ENCODE data around the gene GAB2.
A peak's percentile ranks its signal among the peaks of the same experiment; 100 is the strongest.
"Not testable (repeated sequence)": the region's sequence is repeated elsewhere in the genome, so short reads cannot be mapped to it uniquely, and the experiment has no call there.

Gene GAB2

DNA sequence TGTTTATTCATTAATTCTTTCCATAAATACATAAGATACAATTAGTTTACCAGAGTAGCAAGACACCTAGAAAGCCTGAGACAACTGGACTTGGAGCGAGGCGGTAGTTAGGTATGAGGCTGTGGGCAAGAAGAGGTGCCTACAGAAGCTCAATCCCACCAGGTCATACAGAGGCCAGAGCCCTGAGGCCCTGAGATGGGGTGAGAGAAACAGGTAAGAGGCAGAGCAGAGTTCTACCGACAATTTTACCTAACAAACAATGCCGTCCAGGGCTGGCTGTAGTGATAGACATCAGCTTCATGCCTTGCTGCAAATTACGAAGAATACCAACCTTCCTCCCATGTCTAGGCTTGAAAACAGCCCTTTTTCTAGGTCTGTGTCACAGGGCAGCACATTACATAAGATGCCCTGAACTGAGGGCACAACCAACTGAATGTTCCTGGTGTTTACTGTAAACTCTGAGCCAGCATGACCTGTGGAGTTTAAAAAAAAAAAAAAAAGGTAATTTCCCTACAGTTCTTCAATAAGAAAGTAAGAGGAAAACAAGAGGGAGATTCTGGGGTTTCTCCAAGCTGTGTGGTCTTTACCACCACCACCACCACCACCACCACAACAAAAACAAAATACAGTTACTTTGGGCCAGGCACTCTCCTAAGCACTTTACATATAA lies 105.8 kb downstream of the GAB2 start:
- no peak for ATAC-seq

DNA sequence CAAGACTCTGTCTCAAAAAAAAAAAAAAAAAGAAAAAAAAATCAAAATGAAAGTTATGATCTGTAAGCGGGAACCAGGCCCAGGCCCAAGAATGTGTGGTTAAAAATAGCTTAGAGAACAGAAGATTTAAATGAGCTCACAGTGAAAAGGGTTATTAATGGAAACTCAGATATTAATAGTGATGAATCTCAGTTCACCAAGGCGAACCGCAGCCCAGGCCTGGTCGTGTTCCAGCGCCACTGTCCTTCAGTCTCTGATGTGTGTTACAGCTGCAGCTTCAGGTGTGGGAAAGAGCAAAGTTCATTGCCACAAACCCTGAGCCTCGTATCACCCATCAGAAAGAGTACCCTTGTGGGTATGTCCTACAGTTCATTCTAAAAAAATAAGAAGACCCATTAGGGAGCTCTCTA lies 107.1 kb downstream of the GAB2 start:
- ATAC-seq, result no peak

DNA sequence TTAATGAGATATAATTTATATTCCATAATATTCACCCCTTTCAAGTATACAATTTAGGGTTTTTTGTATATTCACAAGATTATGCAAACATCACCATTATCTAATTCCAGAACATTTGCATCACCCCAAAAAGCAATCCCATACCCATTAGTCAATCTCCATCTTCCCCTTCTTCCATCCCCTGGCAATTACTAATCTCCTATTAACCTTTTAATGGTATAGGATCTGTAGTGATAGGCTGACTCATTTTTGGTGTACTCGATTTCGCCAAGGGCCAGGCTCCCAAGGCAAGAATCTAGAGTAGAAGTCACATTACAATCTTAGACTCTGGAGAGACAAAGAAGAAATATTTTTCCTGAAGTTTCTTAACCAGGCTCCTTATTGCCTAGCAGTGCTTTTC lies 113.4 kb downstream of the GAB2 start:
- ATAC-seq, result no peak

DNA sequence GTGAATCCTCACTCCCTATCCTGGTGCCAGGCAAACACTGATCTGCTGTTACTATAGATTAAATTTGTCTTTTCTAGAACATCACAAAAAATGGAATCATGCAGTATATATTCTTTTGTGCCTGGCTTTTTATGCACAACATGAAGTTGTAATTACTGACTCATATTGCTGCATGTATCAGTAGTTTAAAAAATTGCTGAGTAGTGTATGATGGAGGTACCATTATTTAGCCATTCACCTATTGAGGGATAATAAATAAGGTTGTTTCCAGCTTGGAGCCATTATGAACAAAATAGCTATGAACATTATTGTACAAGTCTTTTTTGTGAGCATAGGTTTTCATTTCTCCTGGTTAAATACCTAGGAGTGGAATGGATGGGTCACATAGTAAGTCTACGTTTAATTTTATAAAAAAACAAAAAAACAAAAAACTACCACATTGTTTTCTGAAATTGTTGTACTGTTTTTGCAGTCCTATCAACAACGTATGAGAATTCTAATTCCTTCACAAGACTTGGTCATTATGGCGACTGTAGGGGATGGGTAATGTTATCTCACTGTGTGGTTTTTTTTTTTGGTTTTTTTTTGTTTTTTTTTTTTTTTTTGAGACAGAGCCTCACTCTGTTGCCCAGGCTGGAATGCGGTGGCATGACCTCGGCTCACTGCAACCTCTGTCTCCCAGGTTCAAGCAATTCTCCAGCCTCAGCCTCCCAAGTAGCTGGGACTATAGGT lies 117.3 kb downstream of the GAB2 start:
- ATAC-seq, result no peak

DNA sequence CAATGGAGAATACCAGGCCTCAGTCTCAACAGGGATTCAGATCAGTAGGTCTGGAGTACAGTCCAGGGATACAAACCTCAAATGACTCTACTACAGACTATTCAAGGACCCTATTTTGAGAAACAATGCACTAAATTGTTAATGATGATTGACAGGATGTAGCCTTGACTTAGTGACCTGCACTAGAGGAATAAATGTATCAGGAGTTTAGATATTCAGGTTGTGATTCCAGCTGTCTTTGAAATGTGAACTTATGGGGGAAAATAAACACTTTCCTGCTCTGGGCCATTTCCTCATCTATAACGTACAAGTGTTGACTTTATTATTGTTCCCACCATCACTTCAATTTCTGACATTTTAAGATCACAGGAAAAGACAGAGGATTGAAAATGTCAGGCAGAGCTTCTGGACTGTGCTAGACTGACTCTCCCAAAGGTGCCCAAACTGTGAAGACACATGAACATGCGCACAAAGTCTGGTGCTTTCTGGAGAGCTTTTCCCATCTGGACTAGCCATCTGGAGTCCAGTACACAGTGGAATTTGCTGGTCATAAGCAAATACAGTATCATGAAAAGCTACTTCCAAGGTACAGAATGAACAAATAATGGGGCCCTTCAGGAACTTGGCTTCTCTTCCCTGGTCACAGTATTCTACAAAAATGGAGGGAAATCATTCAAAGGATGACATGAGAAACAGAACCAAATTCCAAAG lies 118.5 kb downstream of the GAB2 start:
- ATAC-seq, result no peak

DNA sequence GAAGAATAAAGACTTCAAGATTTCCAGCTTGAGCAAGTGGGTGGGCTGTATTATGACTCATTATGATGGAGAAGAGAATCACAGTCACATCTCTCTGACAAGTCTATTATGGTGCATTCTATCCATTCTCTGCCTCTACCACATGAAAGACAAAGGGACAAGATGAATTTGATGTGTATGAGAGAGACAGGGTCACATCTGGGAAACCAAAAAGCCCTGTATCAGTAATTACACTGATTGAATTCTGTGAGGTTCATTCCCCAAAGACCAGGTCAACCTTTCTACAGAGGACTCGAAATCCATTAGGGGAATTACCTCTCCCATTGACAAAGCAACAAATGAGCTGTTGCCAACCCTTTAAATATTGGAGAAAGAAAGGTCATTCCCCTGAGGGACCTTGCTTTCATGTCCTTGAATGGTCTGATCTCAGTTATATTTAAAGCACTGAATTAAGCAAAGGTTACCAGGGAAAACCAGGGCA lies 119.3 kb downstream of the GAB2 start:
- peak; percentile 36 to 41 for ATAC-seq

DNA sequence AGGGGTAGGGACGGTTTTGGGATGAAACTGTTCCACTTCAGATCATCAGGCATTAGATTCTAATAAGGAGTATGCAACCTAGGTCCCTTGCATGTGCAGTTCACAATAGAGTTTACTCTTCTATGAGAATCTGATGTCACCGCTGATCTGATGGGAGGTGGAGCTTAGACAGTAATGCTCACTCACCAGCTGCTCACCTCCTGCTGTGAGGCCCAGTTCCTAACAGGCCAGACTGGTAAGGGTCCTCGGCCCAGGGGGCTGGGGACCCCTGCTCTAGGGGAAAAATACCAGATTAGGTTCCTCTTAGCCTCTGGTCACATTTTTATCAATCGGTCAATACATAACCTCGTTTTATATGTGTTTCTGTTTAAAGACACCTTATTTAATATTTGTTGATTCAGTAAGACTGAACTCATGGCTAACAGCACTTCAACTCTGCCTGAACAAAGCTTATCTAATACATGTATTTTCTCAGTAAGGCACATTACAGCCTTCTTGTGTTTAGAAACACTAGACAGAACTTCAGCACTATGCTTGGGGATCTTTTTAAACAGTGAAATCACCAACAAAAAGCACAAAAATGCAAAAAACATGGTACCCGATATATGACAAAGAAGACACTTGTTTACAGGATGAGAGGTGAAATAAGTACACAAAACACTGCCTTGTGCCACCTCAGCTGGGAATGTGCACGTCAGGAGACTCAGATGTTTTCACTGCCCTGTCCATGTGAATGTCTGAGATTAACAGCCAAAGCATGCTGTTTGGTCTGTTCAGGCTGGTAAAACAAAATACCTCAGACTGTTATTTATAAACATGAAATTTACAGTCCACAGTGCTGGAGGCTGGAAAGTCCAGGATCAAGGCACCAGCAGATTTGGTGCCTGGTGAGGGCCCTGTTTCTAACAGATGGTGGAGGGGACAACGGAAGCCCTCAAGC lies 121.4 kb downstream of the GAB2 start:
- no peak for ATAC-seq

DNA sequence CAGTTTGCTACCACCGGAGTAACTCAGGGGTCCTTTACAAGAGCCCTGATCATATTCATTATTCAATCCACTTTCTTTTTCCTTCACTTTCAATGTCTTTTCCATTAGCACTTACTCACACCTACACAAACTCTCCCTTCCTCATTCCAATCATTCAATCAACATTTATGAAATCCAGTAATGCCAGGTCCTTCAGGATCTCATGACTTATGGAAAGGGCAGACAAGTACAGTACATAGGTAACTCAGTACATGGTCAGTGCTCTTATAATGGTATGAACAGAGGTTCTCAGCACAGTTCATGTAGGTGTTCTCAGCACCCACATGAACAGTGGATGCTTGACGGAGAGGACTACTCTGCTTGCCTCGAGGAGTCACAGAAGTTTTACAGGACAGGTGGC lies 122.3 kb downstream of the GAB2 start:
- no peak for ATAC-seq

DNA sequence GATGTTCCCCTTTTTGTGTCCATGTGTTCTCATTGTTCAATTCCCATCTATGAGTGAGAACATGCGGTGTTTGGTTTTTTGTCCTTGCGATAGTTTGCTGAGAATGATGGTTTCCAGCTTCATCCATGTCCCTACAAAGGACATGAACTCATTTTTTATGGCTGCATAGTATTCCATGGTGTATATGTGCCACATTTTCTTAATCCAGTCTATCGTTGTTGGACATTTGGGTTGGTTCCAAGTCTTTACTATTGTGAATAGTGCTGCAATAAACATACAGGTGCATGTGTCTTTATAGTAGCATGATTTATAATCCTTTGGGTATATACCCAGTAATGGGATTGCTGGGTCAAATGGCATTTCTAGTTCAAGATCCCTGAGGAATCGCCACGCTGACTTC lies 123.5 kb downstream of the GAB2 start:
- not testable (repeated sequence) for ATAC-seq

DNA sequence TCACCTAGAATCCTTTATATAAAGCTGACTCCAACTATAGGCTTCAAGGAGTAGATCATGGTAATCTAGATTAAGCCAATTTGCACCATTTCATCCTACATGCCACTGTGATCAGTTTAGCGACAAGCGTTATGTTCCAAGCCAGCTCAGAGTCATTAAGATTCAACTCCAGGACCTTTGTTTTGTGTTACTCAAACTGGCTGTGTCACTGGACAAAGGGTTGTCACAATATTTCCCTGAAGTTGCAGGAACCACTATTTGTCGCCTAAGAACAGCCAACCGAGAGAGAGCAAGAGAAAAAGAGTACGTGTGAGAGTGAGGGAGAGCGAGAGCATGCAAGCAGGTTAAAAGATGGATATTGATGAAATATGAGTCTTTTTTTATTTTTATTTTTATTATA lies 124.1 kb downstream of the GAB2 start:
- ATAC-seq, result no peak

DNA sequence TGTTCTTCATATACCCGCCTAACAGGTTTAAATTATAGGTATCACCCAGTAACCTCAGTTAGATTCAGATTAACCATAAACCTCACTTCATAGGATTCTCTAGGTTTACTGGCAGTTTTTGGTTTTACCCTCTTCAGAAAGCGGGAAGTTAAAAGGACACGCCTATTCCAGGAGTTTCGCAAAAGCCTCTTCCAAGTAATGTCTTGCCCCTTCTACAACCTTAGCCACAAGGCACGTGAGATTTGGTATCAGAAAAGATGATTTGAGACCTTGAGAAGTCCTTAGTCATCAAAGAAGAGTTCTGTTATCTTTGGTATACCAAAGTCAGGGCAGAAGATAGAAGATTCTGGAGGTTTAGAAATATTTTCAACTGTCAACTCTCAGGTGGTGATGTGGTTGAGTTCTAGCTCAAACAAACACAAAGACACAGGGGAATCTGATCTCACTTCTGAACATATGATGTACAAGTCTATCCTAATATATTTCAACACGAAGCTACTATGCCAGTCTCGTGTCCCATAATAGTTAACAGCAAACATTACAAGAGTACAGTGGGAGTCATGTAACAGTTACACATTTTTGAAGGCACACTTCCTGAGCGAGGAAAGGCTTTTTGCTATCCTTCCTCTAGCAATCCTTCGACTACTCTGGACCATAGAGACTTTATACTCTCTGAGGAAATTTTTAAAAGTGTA lies 125.4 kb downstream of the GAB2 start:
- peak; percentile 76 to 83 for ATAC-seq

DNA sequence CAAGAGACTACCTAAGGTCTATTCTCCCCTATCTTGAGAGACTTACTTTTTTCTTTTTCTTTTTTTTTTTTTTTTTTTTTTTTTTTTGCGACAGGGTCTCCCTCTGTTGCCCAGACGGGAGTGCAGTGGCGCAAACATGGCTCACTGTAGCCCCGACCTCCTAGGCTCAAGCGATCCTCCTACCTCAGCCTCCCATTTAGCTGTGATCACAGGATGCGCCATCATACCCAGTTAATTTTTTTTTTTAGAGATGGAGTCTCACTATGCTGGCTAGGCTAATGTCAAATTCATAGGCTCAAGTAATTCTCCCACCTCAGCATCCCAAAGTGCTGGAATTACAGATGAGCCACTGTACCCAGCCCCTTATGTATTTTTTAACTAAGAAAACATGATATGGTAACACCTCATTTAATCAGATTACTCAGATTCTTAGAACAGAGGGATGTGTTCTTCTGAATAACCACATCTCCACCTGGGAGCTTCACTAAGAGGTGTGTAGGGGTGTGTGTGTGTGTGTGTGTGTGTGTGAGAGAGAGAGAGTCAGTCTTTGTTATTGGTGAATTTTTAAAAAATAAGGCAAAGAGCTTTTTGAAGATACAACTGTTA lies 126.0 kb downstream of the GAB2 start:
- peak; percentile 63 to 68 for ATAC-seq

DNA sequence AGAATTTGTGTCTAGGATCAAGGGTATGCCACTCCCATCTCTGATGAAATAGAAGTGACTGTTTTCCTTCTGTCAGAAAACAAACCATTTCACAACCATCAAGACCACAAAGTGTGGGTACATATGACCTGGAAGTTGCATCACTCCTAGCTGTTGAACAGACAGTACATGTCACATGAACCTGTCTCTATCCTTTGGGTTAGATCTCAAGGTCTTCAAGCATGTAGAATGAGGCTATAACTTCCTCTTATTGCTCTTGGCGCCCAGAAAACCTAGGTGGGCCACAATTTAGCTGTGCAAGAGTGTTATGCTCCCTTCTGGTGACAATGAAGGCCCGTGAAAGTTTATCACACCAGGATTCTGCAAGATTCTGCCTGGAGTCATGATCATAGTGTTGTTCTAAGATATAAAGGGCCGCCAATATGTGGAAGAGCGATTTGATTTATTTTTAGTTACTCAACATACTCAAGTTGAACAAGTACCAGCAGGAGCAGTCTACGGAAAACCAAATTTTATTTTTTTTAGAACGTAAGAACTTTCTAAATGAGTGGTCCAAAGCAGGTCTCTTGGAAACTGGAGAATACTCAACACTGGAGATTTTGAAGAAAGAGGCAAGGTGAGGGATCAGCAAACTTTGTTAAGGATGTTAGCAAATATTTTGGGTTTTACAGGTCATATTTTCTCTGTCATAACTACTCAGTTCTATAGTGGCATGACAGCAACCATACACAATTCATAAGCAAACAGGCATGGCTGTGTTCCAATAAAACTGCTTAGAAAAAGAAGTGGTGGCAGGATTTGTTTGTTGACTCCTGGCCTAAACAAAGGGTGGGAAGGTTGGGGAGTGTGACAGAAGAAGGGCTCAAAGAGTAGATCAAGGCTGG lies 127.1 kb downstream of the GAB2 start:
- ATAC-seq, result peak in 1 of 2 donors; percentile 44

DNA sequence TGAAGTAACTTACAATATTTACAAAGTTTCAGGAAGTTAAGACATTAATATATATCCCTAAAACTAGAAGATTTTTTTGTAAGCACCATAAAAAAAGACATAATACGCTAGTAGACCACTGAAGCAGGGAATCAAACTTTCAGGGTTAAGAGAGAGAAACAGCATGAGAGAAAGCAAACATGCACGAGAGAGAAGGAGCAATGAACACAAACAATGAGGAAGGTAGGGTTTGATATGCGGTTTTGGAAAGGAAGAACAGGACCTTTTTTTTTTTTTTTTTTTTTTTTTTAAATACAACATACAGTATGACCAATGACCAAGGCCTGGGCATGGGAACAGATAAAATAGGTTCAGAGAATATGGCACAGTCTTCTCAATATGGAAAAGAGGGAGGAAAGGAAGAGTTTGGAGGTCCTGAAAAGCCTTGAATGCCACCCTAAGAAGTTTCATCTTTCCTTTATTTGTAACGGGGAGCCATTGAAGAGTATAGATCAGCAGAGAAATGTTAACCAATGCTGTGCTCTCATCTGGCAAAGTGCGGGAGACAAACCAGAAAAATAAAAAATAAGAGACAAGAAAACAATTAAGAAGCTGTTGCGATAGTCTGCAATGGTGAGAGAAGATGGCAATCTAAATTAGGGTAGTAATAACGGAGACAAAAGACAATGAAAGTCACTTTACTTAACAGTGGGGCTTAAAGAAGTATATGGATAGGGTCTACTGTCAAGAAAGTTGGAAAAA lies 127.9 kb downstream of the GAB2 start:
- no peak for ATAC-seq

DNA sequence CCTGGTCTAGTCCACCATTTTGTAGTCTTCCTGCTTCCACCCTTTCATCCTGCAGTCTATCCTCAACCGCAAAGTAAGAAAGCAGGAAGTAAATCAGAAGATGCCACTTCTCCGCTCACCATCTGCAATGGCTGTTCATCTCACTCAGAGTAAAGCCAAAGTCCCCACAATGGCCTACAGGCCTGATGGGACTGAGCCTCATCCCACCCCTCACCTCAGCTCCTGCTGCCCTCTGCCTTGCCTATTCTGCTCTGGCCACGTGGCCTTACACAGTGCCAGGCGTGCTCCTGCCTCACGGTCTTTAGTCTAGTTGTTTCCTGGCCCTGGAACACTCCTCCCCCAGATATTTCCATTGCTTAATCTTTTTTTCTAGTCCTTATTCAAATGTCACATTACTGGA lies 133.4 kb downstream of the GAB2 start:
- no peak for ATAC-seq

DNA sequence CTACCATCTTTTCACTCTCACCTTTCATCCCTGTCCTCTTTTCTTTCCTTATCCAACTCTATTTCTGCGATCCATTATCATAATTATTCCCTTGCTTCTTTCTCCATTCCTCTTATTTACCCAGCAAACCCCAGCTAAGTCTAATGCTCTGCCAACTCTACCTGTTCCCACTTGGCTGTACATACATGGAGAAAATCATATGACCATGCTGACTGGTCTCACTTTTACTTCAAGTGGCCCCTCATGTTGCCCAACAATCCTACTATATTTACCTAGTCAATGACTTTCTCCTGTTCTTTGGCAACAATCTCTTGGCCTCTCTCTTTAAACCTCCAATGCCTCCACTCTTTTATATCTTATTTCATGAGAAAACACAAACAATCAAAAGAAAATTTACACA lies 134.8 kb downstream of the GAB2 start:
- ATAC-seq, result no peak

DNA sequence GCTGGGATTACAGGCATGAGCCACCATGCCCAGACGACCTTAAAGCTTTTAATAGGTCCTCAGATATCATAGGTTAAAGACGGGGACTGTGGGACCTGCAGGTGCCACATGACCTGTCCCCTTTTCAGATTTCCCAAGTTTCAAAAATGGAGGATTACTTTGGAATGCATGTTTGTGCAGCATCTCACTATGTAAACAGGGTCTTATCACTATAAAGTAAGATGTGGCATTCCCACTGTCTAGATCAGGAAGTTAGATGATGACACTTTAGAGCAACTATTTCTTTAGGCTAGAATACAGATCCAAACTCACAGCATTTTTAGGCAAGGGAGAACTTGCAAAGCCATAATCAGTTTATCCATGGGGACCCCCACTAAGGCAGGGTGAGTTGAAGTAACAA lies 136.1 kb downstream of the GAB2 start:
- no peak for ATAC-seq

DNA sequence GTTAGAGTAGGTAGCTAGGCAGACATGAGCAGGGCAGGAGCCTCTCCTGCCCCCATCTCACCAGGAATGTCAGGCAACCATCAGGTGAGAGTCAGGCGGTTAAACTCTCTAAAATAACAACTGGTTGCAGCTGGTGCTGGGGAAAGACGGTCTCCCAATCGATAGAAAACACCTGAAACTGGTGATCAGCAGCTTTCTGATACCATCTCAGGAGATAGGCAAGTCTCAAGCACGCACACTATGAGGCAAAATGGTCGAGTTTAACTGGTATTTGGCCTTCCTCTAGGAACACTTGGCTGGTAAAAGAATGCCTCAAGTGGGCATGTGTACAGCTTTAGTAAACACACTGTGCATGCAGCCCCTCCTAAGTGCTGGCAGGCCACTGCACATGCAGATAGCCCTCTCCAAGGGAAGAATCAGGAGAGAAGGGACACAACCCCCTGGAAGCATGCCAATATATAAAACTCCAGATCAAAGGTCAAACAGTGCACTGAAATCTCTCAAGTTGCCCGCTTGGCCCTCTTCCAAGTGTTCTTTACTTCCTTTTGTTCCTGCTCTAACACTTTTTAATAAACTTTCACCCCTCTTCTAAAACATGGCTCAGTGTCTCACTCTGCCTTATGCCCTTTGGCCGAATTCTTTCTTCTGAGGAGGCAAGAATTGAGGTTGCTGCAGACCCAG lies 140.2 kb downstream of the GAB2 start:
- no peak for ATAC-seq

DNA sequence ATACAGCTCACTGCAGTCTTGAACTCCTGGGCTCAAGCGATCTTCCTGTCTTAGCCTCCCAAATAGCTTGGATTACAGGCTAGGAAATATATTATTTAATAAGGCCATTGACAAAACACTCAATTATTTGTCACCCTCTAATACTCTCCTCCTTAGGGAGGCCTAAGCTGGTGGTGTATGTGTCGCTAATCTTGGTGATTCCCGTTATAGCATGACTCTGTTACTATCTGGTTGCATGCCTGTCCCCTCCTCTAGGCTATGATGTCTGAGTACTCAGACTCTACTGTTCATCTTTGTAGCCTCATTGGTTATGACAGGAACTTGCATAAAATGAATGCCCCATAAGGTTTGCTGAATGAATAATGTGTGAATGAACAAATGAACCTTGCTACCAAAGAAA lies 141.3 kb downstream of the GAB2 start:
- ATAC-seq, result no peak
